PC-9 (cell line): ENCODE measurements around the gene PDK3. TPM values are rescaled to one million over a fixed set of nuclear protein-coding genes. Genes with fewer than 3 reads are reported as not detected.

Experiments
- BruUV-seq: library from RNA; stranded (reverse); fragments of 400-500 nt; replicated peaks from 2 replicates; lab custom pipeline; 2021; lab: Mats Ljungman, UMichigan
- CTCF ChIA-PET: fragments of 300-600 bp; sonication (Branson Sonifier 250); formaldehyde crosslinking; loops from one replicate; lab custom pipeline; 2022; ENCODE audit warnings: antibody characterized with exemption; lab: Charles Lee
- POLR2A ChIA-PET: fragments of 300-600 bp; sonication (Branson Sonifier 250); formaldehyde crosslinking; loops from one replicate; lab custom pipeline; 2022; ENCODE audit warnings: antibody characterized with exemption; ENCODE audit not compliant: unreplicated experiment; lab: Charles Lee
- DNase-seq, 2 experiments: peaks; one replicate each; pipeline versions ENCODE4 v3.0.0 to v3.0.0-alpha.2; 2015 to 2022; ENCODE audit warnings: mixed read lengths in 1 of 2
- H2AFZ ChIP-seq: fragments of 200-600 bp; sonication (generic); 2 replicates; pipeline ENCODE4 v1.8.1; 2017; ENCODE audit warnings: antibody characterized with exemption
- H3F3A ChIP-seq: fragments of 200-600 bp; sonication (generic); 2 replicates; pipeline ENCODE4 v1.8.1; 2017; ENCODE audit warnings: antibody characterized with exemption, mild to moderate bottlenecking, low read depth; ENCODE audit not compliant: insufficient read depth
- H3K27ac ChIP-seq: fragments of 200-600 bp; sonication (generic); 2 replicates; pipeline ENCODE4 v1.6.1; 2016; ENCODE audit warnings: mixed run types
- H3K27me3 ChIP-seq: fragments of 200-600 bp; sonication (generic); 2 replicates; pipeline ENCODE4 v1.6.1; 2016; ENCODE audit warnings: low read depth, mixed run types; ENCODE audit not compliant: insufficient read depth
- H3K36me3 ChIP-seq: fragments of 200-600 bp; sonication (generic); 2 replicates; pipeline ENCODE4 v1.6.1; 2016; ENCODE audit warnings: low read depth, mixed run types
- H3K4me1 ChIP-seq: fragments of 200-600 bp; sonication (generic); replicated peaks from 2 replicates; pipeline ENCODE4 v1.6.1; 2016; ENCODE audit warnings: mixed run types; ENCODE audit not compliant: insufficient read depth
- H3K4me2 ChIP-seq: fragments of 200-600 bp; sonication (generic); 2 replicates; pipeline ENCODE4 v1.6.1; 2017; ENCODE audit warnings: mixed run types
- H3K4me3 ChIP-seq: fragments of 200-600 bp; sonication (generic); 2 replicates; pipeline ENCODE4 v1.6.1; 2016; ENCODE audit warnings: mixed run types
- H3K79me2 ChIP-seq: fragments of 200-600 bp; sonication (generic); 2 replicates; pipeline ENCODE4 v1.6.1; 2017; ENCODE audit warnings: low read depth, mixed run types
- H3K9me2 ChIP-seq: fragments of 200-600 bp; sonication (generic); 2 replicates; pipeline ENCODE4 v1.8.1; 2017; ENCODE audit warnings: mild to moderate bottlenecking; ENCODE audit not compliant: insufficient read depth
- H3K9me3 ChIP-seq: fragments of 200-600 bp; sonication (generic); 2 replicates; pipeline ENCODE4 v1.8.1; 2016; ENCODE audit warnings: low read depth; ENCODE audit not compliant: insufficient read depth
- H4K20me1 ChIP-seq: fragments of 200-600 bp; sonication (generic); 2 replicates; pipeline ENCODE4 v1.8.1; 2017; ENCODE audit not compliant: insufficient read depth
- CTCF ChIP-seq: fragments of 200-600 bp; sonication (generic); conservative IDR thresholded peaks from 2 replicates; pipeline ENCODE4 v1.6.1; 2017; ENCODE audit warnings: mixed run types, antibody characterized with exemption, mild to moderate bottlenecking, moderate library complexity
- EZH2 ChIP-seq: fragments of 200-600 bp; sonication (generic); IDR thresholded peaks from 2 replicates; pipeline ENCODE4 v1.8.0; 2017; ENCODE audit warnings: antibody characterized with exemption, low read depth
- intact Hi-C: fragments of 100-400 bp; cut with micrococcal nuclease; formaldehyde crosslinking; loops from one replicate; pipeline ENCODE4 v1.10.0; 2022; ENCODE audit not compliant: unreplicated experiment
- total RNA-seq: library from RNA; stranded (reverse); gene quantifications from 2 replicates; pipeline ENCODE4 v1.2.3, GENCODE V29; 2021

PDK3 gene
- total RNA-seq, 1 experiment from 2014 or later, result 19.4 TPM

GRCh38 chrX:24487571-24487970, 22.5 kb downstream of the PDK3 start:
- no TSS peak for BruUV-seq
- no peak for DNase-seq

GRCh38 chrX:24491741-24492140, 26.7 kb downstream of the PDK3 start:
- no peak overlapping the region for H3K27ac ChIP-seq
- no peaks in the 10 kb centered on the region for H3F3A ChIP-seq
- intact Hi-C loops, result loop anchor here (10.0 kb wide), 2 partner anchors 237 to 407 kb away; no protein-coding TSS in a partner anchor
- H3K9me3 ChIP-seq, result no peaks in the 10 kb centered on the region
- no peak overlapping the region for H3K4me2 ChIP-seq
- H3K4me1 ChIP-seq, result peaks cover 24% of the 10 kb centered on the region
- no peaks in the 10 kb centered on the region for H3K9me2 ChIP-seq
- ChIA-PET POLR2A (no interaction called here), CTCF (no interaction called here)
- H4K20me1 ChIP-seq, result no peaks in the 10 kb centered on the region
- no peaks in the 10 kb centered on the region for H3K79me2 ChIP-seq
- no peak overlapping the region for H2AFZ ChIP-seq
- H3K36me3 ChIP-seq, result no peaks in the 10 kb centered on the region
- TF ChIP-seq CTCF (no peak), EZH2 (no peak)
- peak in 1 of 2 experiments; percentile 40 for DNase-seq
- H3K4me3 ChIP-seq, result no peak overlapping the region
- BruUV-seq, result no TSS peak
- H3K27me3 ChIP-seq, result no peaks in the 10 kb centered on the region

More at GRCh38 chrX:24487571-24487970, 22.5 kb downstream of the PDK3 start:
- no peaks in the 10 kb centered on the region for H3F3A ChIP-seq
- POLR2A ChIA-PET, result no interaction called here
- H3K79me2 ChIP-seq, result no peaks in the 10 kb centered on the region
- H3K4me1 ChIP-seq, result 0 out of 2 replicates have a peak, but pooled peaks cover 6% of the 10 kb centered on the region
- no peak overlapping the region for H3K4me3 ChIP-seq
- H3K27ac ChIP-seq, result no peak overlapping the region
- no peaks in the 10 kb centered on the region for H3K9me3 ChIP-seq
- H3K4me2 ChIP-seq, result no peak overlapping the region
- CTCF ChIA-PET, result no interaction called here
- intact Hi-C loops, result no loop called here
- H3K27me3 ChIP-seq, result no peaks in the 10 kb centered on the region
- no peaks in the 10 kb centered on the region for H3K9me2 ChIP-seq
- TF ChIP-seq CTCF (no peak), EZH2 (no peak)
- H4K20me1 ChIP-seq, result no peaks in the 10 kb centered on the region
- no peak overlapping the region for H2AFZ ChIP-seq
- H3K36me3 ChIP-seq, result no peaks in the 10 kb centered on the region

- peaks cover 24% of the 10 kb centered on the region for H3K4me1 ChIP-seq
- CTCF ChIA-PET, result no interaction called here
- intact Hi-C loops, result loop anchor here (10.0 kb wide), 2 partner anchors 239 to 409 kb away; no protein-coding TSS in a partner anchor
- H3K36me3 ChIP-seq, result no peaks in the 10 kb centered on the region
- H3K79me2 ChIP-seq, result no peaks in the 10 kb centered on the region
- peak overlapping the region; percentile 40; the same call in 1 of the 2 replicates for H3K4me2 ChIP-seq
- no peaks in the 10 kb centered on the region for H3K27me3 ChIP-seq
- H4K20me1 ChIP-seq, result no peaks in the 10 kb centered on the region
- H3K9me2 ChIP-seq, result no peaks in the 10 kb centered on the region
- TF ChIP-seq EZH2, result no peak
- no peak for TF ChIP-seq CTCF
- POLR2A ChIA-PET, result no interaction called here
- H3K4me3 ChIP-seq, result no peak overlapping the region
- no TSS peak for BruUV-seq
- DNase-seq, result peak in 1 of 2 experiments; percentile 37
- no peaks in the 10 kb centered on the region for H3F3A ChIP-seq
- no peak overlapping the region for H3K27ac ChIP-seq
- H2AFZ ChIP-seq, result no peak overlapping the region
- H3K9me3 ChIP-seq, result no peaks in the 10 kb centered on the region
Measured at GRCh38 chrX:24493740-24494581, 28.9 kb downstream of the PDK3 start.
